Endometrial microvascular endothelial cells (primary cell): Measurements from ENCODE around the gene ZNF598. TPM values are rescaled to one million over a fixed set of nuclear protein-coding genes. Genes with fewer than 3 reads are reported as not detected.

Experiments
- in situ Hi-C: cut with HindIII; loops from 2 replicates; pipeline ENCODE4 v1.10.0; 2017; ENCODE audit warnings: low sequenced_read_pairs, low pct_unique_long_range_greater_than_20kb; ENCODE audit errors: inconsistent ontology term
- total RNA-seq: library from RNA; depleted of rRNA; stranded (reverse); fragments of >200 nt; gene quantifications from one replicate; pipeline ENCODE4 v1.2.3, GENCODE V29; 2015; ENCODE audit errors: inconsistent ontology term

Gene ZNF598
- total RNA-seq, 1 donor from 2014 or later, result 50.6 TPM

DNA sequence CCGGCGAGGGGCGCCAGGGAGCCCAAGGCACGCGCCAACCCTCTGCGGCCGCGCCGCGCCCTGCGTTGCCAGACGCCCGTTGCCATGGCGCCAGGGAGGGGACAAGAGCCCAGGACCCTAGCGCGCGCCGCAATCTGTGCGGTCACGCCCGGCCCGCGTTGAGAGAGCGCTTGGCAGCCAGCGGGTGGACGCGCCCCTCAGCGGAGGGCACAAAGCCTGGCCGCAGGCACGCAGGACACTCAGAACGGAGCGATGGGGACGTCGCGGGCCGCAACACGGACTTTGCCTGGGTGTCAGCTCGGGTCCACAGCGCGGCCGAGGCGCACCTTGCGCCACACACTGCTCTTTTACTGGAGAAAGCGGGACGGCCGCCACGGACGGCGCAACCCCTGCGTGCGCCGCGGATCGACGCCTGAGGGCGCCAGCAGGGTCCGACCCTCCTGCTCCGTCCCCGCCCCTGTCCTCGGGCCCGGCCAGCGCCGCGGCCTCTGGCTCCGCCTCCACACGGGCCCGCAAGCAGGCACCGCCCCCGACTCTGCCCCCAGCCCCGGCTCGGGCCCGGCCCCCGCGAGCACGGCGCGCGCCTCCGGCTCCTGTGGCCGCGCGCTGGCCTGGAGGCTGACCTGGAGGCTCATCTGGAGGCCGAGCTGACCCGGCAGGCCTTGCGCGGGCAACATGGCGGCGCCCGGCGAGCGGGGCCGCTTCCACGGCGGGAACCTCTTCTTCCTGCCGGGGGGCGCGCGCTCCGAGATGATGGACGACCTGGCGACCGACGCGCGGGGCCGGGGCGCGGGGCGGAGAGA lies 25.9 kb downstream of the ZNF598 start, which contains the start of gene GFER:
Gene GFER (plus strand): TSS at position 650 of the 803 bp plus-strand sequence. CDS start 26 bp downstream, at position 676.
- in situ Hi-C loops, result no loop called here

DNA sequence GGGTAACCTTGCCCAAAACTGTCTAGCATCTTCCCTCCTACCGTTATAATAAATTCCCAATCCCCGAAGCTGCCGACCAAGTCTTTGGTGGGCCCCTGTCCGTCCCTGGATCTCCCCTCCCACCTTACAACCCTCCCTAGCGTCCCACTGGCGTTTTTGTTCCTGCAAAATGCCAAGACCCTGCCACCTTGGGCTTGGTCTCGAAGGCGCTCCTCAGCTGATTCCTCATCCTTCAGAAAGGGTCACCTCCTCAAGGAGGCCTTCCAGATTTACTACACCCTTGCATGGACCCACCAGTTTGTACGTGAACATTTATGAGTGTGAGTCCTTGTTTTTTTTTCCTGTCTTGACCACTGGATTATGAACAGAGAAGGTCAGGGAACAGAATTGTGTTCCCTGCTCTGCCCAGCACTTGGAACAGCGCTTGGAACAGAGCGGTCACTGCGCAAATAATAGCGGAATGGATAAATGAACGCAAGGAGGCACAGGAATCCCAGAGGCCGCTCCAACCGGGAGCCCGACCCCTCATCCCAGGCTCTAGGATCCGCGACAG lies 26.6 kb downstream of the ZNF598 start:
- in situ Hi-C loops, result no loop called here

DNA sequence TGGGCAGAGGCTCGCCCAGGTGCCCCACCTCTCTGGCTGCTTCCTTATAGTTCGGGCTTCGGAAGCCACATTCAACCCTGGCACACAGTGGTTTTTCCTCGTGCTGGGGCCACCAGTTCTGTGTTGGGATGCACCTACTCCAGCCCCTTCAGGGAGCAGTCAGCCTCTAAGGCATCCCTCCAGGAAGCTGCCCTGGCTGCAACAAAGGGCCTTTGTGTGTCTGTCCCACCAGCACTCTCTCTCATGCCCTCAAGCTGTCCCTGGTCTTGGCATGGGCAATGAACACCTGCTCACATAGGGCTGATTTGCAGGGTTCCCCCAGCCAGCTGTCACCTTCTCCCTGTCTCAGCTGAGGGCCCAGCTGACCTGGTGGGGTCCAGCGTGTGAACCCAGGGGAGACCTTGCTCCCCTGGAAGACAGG lies 27.6 kb downstream of the ZNF598 start:
- in situ Hi-C loops, result no loop called here

DNA sequence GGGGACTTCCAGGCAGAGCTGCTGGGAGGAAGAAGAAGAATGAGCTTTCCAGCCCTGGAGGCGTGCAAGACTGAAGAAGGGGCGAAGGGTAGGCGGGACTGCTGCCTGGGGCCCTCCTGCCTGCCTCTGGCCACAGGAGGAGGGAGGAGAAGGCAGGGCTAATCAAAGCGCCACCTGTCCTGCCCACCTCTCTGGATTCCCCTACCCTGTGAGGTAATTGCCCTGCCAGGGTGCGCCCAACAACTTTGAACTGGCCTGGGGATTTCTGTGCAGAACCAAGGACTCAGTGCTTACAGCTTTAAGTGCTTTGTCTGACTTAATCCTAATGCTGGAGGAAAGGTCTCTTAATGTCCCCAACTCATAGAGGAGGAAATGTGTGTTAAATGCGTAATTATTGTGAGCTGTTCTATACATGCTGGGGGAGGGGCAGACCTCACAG lies 28.2 kb downstream of the ZNF598 start, which contains the start of gene NOXO1:
Gene NOXO1 (minus strand): TSS at position 72 of the 439 bp plus-strand sequence. CDS start 290 bp downstream, outside the sequence.
- in situ Hi-C loops, result no loop called here

DNA sequence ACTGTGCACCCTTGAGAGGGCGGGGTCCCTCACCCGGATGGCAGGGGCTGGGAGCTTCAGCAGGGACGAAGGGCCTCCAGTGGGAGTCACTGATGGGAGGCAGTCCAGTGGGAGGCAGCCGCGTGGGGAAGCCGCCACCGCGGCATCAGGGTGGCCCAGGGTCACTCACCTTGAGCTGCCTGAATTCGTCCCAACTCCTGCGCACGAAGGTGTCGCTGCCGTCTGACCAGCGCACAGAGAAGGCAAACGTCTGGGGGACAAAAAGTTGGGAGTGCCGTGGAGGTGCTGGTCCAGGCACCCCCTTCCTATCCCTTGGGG lies 28.9 kb downstream of the ZNF598 start:
- in situ Hi-C loops, result no loop called here

DNA sequence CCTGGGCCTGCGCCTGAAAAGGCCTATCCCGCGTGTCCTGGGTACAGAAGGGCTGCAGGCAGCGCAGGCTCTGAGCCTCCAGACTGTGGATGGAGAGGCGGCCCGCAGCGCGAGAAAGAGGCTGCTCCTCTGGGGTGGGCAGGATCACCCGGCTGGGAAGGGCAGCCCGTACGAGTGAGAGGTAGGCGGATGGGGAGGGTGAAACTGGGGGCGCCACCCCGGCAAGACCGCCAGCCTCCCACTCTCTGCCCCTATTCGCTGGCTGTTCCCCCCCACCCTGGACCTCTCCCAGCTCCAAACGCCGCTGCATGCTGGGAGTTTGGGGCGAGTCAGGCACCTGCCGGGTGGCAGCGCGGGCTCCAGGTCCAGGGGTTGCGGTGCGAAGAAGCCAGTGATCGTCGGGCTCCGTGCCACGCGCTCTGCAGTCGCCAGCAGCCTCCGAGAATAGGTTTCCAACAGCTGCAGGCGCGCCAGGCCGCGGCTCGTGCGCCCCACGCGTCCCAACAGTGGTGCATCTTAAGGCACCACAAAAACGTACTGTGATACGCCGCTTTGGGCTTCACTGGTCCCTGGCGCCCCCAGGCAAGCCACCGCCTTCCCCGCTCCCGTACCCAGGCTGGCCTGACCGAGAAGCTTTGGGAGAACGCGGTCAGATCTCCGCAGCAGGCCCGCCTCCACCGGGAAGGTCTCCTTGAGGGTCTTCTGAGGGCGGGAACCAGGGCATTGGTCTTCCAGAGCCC lies 29.4 kb downstream of the ZNF598 start:
- in situ Hi-C loops, result no loop called here

DNA sequence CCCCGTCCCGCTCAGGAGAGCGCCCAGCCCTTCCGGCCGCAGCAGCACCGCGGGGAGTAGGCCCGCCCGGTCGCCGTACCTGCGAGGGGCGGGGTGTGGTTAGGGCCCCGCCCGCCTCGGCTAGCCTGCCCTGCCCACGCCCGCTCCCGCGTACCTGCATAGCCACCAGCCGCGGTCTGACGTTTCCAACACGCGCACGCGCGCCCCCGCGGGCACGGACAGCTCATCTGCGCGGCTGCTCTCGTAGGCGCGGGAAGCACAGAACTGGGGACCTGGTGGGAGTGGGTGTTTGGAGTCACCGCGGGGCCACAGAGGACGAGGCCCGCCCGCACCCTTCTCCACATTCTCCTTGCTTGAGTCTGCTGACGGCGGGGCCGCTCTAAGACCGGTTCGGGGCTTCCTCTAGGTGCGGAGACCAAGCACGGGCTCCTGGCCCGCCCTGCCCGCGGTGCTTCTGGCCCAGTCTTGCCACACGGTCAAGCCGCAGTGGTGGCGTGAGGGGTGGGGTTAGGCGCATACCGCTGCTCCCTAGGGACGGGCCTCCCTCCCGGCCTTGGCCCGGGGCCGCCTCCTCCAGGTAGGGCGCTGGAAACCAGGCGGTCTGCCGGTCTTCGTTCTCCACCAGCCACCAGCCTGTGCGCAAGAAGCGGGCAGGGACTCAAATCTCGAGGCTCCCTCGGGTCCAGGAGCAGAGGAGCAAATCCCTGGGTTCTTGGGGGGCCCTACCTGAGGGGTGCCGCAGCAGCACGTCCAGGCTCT lies 30.2 kb downstream of the ZNF598 start:
- in situ Hi-C loops, result no loop called here

DNA sequence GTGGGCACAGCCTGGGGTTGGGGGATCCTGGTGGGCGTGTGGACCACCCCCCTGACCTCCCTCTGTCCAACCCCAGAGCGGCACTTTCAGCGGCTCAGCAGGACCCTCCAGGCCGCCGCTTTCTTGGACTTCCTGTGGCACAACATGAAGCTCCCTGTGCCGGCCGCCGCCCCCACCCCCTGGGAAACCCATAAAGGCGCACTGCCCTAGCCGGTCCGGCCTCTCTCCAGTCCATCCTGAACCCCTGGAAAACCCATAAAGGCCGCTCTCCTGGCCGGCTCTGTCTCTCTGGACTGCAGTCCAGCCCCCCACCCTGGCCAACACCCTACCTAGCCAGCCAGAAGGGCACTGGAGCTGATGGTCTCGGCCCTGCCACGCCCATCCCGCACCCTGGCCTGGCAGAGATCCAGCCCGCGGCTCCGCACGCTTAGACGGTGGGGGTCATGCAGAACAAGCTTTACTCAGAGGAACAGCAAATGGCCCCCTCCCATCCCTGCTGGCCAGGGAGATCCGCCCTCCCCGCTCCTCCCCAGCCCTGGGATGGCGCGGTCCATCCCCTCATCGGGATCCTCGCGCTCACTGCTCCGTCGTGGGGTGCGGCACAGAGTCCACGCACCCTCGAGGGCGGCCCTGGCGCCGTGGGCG lies 31.0 kb downstream of the ZNF598 start:
- in situ Hi-C loops, result no loop called here

DNA sequence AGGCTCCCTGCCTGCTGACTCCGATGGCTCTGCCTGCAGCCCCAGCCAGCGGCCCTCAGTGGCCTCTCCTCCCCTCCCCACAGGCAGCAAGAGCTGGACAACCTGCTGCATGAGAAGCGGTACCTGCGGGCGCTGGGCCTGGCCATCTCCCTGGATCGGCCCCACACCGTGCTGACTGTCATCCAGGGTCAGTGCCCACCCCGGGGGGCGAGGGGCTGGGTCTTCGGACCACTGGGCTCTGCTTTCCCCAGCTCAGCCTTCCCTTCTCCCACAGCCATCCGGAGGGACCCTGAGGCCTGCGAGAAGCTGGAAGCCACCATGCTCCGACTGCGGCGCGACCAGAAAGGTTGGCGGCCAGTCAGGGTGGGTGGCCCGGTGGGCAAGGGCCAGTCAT lies 31.7 kb downstream of the ZNF598 start:
- in situ Hi-C loops, result no loop called here

DNA sequence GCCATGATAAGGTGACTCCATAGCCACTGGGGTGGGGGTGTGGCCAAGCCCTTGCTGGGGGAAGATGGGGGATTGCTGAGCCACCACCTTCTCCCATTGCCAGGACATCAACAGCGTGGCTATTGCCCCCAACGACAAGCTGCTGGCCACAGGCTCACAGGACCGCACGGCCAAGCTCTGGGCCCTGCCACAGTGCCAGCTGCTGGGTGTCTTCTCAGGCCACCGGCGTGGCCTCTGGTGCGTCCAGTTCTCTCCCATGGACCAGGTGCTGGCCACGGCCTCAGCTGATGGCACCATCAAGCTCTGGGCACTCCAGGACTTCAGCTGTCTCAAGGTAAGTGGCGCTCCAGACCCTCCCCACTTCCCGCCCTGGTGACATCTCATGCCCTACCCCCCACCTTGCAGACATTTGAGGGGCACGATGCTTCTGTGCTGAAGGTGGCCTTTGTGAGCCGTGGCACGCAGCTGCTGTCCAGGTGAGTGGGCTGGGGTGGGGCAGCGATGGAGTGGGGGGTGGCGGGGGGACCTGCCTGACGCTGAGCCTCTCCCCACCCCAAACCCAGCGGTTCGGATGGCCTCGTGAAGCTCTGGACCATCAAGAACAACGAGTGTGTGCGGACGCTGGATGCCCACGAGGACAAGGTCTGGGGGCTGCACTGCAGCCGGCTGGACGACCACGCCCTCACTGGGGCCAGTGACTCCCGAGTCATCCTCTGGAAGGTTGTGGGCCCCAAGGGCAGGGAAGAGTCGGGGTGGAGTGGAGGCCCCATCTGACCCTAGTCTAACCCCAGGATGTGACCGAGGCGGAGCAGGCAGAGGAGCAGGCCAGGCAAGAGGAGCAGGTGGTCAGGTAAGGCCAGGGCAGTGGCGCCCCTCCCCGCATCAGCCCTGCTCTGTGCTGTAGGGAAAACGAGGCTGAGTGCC lies 32.4 kb downstream of the ZNF598 start:
- in situ Hi-C loops, result no loop called here

DNA sequence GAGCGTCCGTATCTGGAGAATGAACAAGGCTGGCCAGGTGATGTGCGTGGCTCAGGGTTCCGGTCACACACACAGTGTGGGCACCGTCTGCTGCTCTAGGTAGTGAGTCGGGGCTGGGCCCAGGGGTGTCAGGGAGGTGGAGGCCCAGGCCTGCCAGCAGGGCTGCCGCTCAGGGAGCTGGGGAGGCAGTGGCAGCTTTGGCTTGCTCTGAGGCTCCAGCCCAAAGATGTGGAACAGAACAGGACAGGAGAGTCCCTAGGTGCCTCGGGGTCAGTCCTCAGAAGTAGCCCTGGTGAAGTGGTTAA lies 33.5 kb downstream of the ZNF598 start:
- in situ Hi-C loops, result no loop called here

DNA sequence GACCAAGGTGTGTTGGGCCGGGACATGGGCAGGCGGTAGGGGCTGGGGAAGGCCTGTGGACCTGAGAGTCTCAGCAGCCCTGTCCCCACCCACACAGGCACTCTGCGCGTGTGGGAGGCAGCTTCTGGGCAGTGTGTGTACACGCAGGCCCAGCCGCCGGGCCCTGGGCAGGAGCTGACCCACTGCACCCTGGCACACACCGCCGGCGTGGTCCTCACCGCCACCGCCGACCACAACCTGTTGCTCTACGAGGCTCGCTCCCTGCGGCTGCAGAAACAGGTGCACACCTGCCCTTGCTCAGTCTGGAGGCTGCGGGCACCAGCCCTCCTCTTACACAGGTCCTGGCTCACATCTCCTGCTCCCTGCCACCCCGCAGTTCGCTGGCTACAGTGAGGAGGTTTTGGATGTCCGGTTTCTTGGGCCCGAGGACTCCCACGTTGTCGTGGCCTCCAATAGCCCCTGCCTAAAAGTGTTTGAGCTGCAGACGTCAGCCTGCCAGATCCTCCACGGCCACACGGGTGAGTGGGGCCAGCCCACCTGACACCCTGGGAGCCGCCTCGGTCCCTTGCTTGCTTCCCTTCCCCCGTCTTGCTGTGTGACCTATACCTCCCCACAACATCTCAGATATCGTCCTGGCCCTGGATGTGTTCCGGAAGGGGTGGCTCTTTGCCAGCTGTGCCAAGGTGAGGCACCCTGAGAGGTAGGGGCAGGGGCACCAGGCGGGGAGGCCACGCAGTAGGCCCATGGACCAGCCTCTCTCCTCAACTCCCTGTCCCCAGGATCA lies 34.0 kb downstream of the ZNF598 start:
- in situ Hi-C loops, result no loop called here

DNA sequence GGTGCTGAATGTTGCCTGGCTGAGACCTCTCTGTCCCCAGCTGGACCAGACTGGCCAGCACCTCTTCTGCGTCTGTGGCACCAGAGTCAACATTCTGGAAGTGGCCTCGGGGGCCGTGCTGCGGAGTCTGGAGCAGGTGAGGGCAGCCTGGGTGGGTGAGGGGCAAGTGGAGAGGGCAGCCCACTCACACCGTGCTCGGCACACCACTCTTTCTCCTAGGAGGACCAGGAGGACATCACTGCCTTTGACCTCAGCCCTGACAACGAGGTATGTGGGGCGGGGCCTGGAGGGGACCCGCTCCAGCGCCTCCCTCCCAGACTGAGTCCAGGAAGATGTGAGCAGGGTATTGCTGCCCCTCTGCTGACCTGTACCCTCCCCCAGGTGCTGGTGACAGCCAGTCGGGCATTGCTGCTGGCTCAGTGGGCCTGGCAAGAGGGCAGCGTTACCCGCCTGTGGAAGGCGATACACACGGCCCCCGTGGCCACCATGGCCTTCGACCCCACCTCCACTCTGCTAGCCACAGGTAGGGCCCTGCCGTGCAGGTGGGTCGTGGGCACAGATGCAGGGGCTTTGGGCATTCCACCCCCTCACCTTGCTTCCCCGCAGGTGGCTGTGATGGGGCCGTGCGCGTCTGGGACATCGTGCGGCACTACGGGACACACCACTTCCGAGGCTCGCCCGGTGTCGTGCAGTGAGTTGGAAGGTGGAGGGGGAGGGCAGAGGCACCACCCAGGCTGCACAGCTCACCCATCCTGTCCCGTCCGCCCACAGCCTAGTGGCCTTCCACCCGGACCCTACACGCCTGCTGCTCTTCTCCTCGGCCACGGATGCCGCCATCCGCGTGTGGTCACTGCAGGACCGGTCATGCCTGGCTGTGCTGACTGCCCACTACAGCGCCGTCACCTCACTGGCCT lies 35.2 kb downstream of the ZNF598 start:
- in situ Hi-C loops, result no loop called here

DNA sequence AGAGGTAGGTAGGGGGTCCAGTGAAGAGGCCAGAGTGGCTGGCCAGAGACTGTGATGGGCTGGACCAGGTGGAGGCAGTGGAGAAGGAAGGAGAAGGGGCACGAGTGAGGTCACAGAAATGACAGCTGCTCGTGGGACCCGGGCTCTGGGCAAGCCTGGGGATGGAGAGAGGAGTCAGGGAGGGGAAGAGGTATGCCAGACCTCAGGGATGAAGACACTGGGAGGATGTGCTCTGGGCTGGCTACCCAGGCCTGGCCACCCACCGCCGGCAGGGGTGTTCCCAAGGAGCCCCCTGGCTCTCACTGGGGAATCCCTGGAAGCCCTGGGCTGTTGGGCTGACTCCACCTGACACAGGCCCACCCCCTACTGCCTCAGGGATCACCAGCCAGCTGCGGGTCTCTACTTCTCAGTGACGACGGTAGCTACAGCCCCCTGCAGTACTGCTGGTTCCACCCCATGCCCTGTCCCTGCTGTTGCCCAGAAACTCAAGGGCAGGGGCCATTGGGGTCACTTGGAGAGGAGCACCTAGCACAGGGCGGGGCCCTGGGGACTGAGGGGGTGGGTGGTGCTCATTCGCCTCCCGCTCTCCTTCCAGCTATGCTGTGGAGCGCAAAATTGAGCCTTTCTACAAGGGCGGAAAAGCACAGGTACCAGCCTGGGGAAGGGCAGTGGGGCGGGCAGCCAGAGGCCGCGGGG lies 36.0 kb downstream of the ZNF598 start:
- in situ Hi-C loops, result no loop called here

DNA sequence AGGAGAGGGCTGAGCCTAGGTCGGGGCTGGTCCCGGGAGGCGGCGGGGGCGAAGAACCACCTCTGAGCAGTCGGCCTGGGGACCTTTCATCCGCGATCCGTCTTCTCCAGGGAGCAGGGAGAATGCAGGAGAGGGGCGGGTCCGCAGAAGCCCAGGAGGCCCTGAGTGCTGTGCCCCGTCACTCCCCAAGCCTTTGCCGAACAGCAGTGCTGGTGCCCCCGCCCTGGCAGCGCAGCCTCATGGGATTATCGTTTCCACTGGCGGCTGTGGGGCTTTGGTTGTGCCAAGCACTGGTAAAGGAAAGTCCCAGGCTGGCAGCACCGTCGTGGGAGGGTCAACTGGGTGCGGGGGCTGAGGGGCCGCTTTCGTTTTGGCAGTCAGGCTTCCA lies 37.1 kb downstream of the ZNF598 start:
- in situ Hi-C loops, result no loop called here
